Activated naive CD4-positive, alpha-beta T cell treated with anti-CD3 and anti-CD28 coated beads, Interleukin-2, amount 50 U/mL, for 16 hours (primary cell): ENCODE results near the gene AGAP1.

ENCODE experiments used
- DNase-seq: peaks from one replicate; pipeline ENCODE4 v3.0.0-alpha.2; 2020

AGAP1 gene

DNA sequence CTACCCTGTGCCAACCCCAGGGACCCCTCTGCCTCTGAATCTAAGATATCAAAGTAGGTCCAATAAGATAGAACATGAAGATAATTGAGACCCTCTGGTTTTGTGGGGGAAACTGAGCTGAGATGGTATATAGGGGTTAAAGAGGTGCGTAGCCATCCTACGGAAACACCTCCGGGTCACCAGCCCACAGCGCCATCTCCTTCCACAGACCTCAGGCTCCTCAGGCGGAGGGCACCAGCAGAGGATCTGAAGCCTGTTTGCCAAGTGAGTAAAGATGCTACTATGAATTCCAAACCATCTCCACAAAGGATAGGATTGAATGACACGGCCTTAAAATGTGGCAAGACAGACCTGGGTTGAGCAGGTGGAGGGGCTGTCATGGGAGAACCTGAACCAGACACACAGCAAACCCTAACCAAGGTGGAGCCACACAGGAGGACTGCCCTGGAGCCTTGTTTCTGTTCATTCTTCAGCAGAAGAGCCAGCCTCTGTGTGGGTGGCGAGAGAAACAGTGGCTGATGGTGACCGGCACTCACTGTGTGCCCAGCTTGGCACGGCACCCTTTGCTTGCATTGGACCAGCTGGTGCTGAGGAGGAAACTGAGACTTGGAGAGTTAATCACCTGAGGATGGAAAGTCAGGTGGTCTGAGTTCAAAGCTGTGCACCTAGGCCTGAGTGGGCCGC is 664.1 kb downstream of the AGAP1 start:
- DNase-seq = no peak

- DNase-seq = no peak
Observed at GRCh38 chr2:236158969-236159777, 665.3 kb downstream of the AGAP1 start.

GRCh38 chr2:236159778-236160170 is 665.9 kb downstream of the AGAP1 start:
- DNase-seq = no peak

DNA sequence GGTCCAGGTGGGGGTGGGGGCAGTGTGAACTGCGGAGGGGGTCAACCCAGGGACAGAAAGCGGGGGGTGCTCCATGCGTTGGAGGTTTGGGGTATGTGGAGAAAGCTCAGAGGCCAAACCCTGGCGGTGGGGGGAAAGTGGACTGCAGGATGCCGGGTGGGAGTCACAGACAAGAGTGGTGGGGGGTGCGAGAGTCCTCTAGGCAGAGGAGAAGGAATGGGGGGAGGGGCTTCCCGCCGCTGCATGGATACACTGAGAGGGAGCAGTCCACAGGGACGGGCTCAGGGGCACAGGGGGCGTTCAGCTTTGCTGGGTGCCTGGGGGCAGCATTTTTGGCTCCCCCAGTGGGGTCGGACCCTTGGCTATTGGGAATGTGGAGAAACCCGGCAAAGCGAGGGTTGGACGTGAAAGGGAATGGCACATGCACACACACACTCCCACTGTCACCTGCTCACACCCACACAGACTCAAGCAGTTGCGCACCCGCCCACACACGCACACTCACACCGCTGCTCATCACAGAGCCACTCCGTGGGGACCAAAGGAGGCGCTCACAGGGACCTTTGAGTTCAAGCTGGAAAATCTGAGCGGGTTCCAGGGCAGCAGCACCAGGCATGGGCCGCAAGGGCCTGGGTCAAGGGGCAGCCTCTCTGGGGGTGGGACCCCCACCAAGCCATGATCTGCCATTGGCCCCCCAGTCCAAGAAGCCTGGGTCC is 666.7 kb downstream of the AGAP1 start:
- no peak for DNase-seq

- no peak for DNase-seq
Observed at GRCh38 chr2:236161082-236161462, 667.2 kb downstream of the AGAP1 start.

DNA sequence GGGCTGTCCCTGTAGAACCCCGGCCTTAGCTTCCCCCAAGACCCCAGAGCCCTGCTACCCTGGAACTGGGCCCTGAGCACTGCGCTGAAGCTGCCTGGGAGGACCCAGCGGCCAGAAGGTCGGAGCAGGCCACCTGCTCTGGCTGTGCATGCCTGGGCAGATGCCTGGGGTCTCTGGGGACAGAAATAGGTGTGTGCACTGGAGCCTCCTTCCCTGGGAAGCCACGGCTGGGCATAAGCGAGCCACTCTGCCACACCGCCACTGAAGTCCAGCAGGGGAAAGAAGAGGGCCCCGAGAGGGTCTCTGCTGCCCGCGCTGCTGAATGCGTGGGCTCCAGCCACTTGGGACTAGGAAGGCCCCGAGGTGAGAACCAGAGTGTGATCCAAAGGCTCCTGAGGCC is 667.7 kb downstream of the AGAP1 start:
- DNase-seq = no peak

DNA sequence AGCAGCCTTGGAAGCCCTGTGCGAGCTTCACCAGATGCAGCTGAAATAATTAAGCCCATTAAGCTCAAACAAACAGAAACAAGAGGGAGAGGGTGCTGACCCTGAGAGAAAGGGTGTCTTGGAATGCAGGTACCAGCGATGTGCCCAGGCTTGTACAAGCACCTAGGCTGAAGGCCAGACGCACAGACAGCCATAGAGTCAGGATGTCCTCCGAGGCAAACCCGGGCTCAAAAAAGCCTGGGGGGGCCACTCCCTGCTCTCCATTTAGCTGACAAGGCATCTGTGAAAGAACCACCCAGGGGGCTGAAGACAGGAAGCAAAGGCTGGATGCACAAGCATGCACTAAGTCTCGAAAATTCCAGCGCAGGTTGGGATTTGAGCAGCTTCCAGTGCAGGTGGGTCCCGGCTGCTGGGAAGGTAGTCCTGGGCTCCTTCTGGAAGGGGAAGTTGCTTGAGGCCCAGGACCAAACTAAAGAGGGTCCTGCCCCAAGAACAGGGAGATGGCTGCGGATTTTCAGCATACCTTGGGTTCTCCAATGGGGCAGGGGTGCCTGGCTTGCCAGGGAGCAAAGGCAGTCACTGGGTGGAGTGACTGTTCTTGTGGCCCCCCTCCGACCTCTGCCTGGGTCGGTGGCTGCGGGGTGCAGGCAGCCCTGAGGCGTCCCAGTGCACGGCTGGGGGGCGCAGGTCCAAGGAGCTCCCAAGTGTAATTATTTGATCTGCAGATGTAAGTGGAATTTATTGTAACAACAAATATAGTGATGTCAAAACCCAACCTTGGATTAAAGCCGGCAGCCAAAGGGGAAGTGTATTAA is 668.4 kb downstream of the AGAP1 start:
- DNase-seq = no peak

GRCh38 chr2:236162882-236163470 is 669.1 kb downstream of the AGAP1 start:
- no peak for DNase-seq

DNA sequence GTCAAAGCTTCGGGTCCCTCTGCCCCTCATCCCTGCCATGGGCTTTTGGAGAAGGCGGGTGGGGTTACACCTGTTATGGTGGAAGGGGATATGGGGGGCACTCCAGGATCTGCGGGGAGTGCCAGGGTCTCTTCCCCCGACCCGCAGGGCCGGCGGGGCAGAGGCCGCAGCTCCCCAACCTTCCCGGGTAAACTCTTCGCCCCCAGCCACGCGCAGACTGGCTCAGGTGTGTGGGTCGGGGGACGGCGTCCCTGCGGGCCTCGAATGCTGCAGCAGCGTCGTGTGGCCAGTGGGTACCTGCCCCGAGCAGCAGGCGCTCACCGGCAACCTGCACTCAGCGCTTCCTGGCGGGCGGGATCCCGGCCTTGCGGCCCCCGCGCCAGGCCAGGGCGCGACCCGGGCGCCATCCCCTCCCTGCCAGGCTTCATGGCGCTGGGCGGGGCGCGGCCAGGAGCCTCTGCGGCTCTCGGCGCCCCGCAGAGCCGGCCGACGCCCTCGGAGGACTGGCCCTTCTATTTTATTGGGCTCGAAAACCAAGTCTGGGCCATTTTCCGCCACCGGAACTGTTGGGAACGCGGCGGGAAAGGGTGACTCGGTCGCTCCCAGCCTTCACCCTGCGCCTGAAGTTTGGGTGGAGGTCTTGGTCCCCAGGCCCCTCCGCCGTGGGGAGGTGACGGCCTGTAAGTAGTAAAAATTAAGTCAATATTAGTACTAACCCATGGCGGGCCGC is 669.8 kb downstream of the AGAP1 start:
- no peak for DNase-seq

- no peak for DNase-seq
Observed at GRCh38 chr2:236164201-236164924, 670.5 kb downstream of the AGAP1 start.

GRCh38 chr2:236164925-236165841 is 671.3 kb downstream of the AGAP1 start:
- no peak for DNase-seq

- no peak for DNase-seq
Observed at GRCh38 chr2:236165842-236166795, 672.3 kb downstream of the AGAP1 start.

DNA sequence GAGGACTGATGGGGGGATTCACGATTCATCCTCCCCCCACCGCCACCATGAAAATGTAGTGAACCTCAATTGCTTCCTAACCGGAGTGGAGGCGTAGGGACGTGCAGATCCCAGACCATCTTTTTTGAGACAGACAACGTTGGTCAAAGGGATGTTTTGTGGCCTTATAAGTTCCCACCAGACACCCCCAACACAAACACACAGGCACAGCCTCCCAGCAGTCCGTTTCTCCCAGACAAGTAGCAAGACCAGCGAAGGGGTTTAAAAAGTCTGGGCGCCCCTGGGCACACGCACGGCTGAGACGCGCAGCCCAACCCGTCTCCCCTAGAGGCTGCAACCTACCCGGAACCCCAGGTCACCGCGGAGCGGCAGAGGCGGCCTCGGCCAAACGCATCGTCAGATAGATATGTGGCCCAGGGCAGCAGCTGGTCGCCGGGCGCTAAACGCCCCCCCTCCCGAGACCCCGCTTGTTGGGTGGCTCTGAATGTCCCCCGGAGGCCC is 673.0 kb downstream of the AGAP1 start:
- no peak for DNase-seq

DNA sequence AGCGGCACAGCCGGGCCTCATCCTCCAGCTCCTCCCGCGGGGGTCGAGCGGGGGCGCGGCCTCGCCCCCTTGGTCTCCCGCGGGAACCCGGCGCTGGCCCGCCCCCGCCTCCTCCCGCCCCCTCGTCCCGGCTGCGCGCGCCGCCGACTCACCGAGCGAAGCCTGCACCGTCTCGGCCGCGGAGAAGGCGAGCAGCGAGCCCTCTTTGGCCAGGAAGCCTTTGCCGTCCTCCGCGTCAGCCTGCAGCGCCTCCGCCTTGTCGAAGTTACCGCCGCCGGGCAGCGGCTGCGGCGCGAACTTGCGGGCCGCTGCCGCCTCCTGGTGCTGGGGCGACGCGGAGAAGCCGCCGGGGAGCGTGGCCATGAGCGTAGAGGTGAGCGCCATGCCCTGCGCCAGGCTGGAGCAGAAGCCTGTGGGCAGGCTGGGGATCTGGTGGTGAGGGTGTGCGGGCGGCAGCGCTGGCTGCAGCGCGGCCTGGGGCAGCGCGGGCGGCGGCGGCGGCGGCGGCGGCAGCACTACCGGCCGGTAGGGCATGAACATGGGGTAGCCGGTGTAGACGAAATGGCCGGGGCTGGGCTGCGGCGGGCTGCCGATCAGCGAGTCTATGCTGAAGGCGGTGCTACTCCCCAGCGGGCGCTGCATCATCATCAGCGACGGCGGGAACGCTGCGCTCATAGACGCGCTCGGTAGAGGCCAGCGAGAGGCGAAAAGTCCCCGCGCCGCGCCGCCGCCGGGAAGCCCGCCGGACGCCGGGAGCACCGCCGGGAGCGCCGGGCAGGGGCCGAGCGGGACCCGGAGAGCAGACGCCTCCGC is 673.7 kb downstream of the AGAP1 start:
- no peak for DNase-seq

GRCh38 chr2:236168110-236169080 is 674.6 kb downstream of the AGAP1 start, which contains the start of gene GBX2:
Gene GBX2, minus strand, starts transcription at chr2:236168386. Its CDS starts 415 bp downstream, at chr2:236167971.
- no peak for DNase-seq

DNA sequence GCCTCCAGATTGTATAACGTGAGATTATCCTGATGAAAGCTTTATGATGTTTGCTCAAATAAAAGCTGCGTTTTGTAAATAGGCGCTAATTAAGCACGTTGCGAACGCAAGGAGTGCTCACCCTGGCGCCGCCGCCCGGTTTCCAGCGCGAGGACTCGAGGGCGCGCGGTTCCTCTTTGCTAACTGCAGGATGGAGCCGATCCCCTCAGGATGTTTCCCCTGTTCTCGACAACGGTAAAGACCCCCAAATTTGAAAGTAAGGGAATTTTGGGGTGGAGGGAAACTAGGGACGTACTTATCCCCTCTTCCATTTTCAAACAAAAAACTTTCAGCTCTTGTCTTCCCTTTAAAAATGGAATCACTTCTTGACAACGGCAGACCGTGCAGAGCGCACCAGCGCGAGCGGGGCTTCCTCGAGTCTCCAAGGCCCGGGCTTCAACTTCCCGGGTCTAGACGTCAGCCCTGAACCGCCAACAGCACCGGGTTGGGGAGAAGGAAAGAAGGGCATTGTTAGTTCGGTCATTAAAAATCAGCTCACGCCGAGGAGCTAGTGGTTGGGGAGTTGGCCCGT is 675.4 kb downstream of the AGAP1 start:
- DNase-seq = no peak
